Brain microvascular endothelial cell (primary cell): ENCODE data around the gene KCNIP4.

Experiments
- DNase-seq: peaks from one replicate; pipeline ENCODE4 v3.0.0-alpha.2; 2020
- H3K27ac ChIP-seq: fragments of 250-450 bp; sonication (Bioruptor Pico); 2 replicates; pipeline ENCODE4 v1.5.1; 2020; ENCODE audit warnings: mild to moderate bottlenecking, moderate library complexity
- H3K27me3 ChIP-seq: fragments of 250-450 bp; sonication (Bioruptor Pico); replicated peaks from 2 replicates; pipeline ENCODE4 v1.5.1; 2020; ENCODE audit warnings: mild to moderate bottlenecking
- H3K36me3 ChIP-seq: fragments of 250-450 bp; sonication (Bioruptor Pico); replicated peaks from 2 replicates; pipeline ENCODE4 v1.5.1; 2020; ENCODE audit warnings: mild to moderate bottlenecking
- H3K4me3 ChIP-seq: 2 replicates; pipeline ENCODE4 v1.5.1; 2011; ENCODE audit warnings: low read depth, mild to moderate bottlenecking, control low read depth, low read length, moderate library complexity
- in situ Hi-C: cut with HindIII; loops from 2 replicates; pipeline ENCODE4 v1.10.0; 2017; ENCODE audit warnings: low sequenced_read_pairs, low pct_ligation_motif_present
- TF ChIP-seq, protein P1 (sequence below): IDR thresholded peaks from 2 replicates; pipeline ENCODE4 v1.5.1; 2011; ENCODE audit warnings: low read depth, mild to moderate bottlenecking, moderate library complexity, low read length, control low read depth, inconsistent platforms; ENCODE audit errors: missing control alignments

The KCNIP4 gene

DNA sequence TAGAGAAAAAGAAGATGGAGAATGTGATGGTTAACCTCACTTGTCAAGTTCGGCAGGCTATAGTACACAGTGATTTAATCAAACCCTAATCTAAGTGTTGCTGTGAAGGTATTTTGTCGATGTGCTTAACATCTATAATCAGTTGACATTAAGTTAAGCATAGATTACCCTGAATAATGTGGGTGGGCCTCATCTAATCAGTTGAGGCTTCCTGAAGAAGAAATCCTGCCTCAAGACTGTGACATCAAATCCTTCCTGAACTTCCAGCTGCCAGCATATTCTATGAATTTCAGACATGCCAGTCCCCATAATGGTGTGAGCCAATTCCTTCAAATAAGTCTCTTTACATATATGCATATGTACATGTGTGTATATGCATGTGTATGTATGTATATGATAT is 1066.9 kb downstream of the KCNIP4 start:
- Histone ChIP-seq H3K4me3 (no peak overlapping the region), H3K27me3 (no peaks in the 10 kb centered on the region), H3K36me3 (no peaks in the 10 kb centered on the region), H3K27ac (no peak overlapping the region)
- in situ Hi-C loops: no loop called here
- TF ChIP-seq, protein P1, sequence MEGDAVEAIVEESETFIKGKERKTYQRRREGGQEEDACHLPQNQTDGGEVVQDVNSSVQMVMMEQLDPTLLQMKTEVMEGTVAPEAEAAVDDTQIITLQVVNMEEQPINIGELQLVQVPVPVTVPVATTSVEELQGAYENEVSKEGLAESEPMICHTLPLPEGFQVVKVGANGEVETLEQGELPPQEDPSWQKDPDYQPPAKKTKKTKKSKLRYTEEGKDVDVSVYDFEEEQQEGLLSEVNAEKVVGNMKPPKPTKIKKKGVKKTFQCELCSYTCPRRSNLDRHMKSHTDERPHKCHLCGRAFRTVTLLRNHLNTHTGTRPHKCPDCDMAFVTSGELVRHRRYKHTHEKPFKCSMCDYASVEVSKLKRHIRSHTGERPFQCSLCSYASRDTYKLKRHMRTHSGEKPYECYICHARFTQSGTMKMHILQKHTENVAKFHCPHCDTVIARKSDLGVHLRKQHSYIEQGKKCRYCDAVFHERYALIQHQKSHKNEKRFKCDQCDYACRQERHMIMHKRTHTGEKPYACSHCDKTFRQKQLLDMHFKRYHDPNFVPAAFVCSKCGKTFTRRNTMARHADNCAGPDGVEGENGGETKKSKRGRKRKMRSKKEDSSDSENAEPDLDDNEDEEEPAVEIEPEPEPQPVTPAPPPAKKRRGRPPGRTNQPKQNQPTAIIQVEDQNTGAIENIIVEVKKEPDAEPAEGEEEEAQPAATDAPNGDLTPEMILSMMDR: no peak
- DNase-seq: no peak

GRCh38 chr4:20878806-20879205 is 1069.8 kb downstream of the KCNIP4 start:
- in situ Hi-C loops: no loop called here

DNA sequence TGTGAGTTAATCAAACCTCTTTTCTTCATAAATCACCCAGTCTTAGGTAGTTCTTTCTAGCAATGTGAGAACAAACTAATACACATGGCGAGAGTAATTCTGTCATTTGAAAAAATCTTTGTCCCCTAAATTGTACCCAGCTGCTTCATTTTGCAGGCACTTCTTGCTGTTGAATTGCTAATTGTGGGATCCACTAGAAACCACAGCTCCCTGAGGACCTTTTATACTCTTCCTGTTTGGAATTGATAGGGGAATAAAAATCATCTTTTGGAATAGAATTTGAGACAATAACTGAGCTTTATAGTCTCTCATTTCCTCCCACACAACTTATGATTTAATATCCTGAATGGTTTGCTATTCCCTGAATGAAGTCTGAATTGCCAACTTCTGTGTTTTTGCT is 1078.1 kb downstream of the KCNIP4 start:
- H3K36me3 ChIP-seq: no peaks in the 10 kb centered on the region
- DNase-seq: no peak
- no peaks in the 10 kb centered on the region for H3K27me3 ChIP-seq
- TF ChIP-seq, protein P1: no peak
- H3K27ac ChIP-seq: no peak overlapping the region
- H3K4me3 ChIP-seq: no peak overlapping the region
- in situ Hi-C loops: no loop called here

More at GRCh38 chr4:20878806-20879205, 1069.8 kb downstream of the KCNIP4 start:
- no peak for DNase-seq
- H3K4me3 ChIP-seq: no peak overlapping the region
- H3K27me3 ChIP-seq: no peaks in the 10 kb centered on the region
- H3K27ac ChIP-seq: no peak overlapping the region
- no peaks in the 10 kb centered on the region for H3K36me3 ChIP-seq
- TF ChIP-seq, protein P1: no peak

GRCh38 chr4:20868108-20868507 is 1080.5 kb downstream of the KCNIP4 start:
- no peaks in the 10 kb centered on the region for H3K27me3 ChIP-seq
- no peaks in the 10 kb centered on the region for H3K36me3 ChIP-seq
- DNase-seq: no peak
- no peak overlapping the region for H3K4me3 ChIP-seq
- in situ Hi-C loops: no loop called here
- TF ChIP-seq, protein P1: no peak
- no peak overlapping the region for H3K27ac ChIP-seq

- no peaks in the 10 kb centered on the region for H3K27me3 ChIP-seq
- no peak for DNase-seq
- no peak overlapping the region for H3K27ac ChIP-seq
- TF ChIP-seq, protein P1: no peak
- no peak overlapping the region for H3K4me3 ChIP-seq
- no peaks in the 10 kb centered on the region for H3K36me3 ChIP-seq
- in situ Hi-C loops: no loop called here
Observed at GRCh38 chr4:20860878-20861277, 1087.7 kb downstream of the KCNIP4 start.

DNA sequence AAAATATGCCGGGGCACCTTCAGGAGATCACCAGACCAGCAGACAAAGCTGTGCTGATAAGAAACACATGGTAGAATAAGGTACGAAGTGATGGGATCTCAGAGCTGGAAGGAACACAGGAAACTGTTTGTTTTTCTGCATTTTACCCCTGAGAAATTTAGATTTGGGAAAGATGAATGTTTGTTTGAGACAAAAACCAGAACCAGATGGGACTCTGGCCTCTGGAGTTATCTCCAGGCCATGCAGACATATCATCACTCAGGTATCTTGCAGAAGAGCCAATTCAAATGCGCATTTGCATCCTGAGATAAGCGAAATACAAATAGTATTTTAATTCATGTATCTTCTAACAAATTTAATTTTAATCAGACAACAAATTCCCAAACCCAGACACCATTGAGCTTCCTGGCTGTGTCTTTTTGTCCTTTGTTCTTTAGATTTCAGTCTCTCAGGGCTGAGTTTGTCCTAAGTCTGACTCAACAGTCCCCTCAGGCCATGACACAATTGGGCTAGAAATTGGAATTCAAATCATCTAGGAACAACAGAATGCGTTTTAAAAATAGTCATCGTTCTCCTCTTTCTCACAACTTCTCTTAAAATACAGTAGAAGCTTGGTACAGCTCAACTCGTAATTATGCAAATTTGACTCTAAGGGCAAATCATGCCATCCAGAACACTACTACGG is 1089.3 kb downstream of the KCNIP4 start:
- no peak for DNase-seq
- in situ Hi-C loops: no loop called here
- Histone ChIP-seq H3K4me3 (no peak overlapping the region), H3K27me3 (no peaks in the 10 kb centered on the region), H3K36me3 (no peaks in the 10 kb centered on the region), H3K27ac (no peak overlapping the region)
- TF ChIP-seq, protein P1: no peak
